SK-N-MC (cell line): ENCODE results near the gene DLG1.

Experiments
- DNase-seq: peaks from one replicate; pipeline ENCODE4 v3.0.0-alpha.2; 2011; ENCODE audit warnings: low read depth, low spot score
- H3K27ac ChIP-seq: fragments of 200-600 bp; sonication (generic); 2 replicates; pipeline ENCODE4 v1.5.1; 2016; ENCODE audit warnings: mixed run types
- H3K36me3 ChIP-seq: fragments of 200-600 bp; sonication (generic); 2 replicates; pipeline ENCODE4 v1.6.1; 2017; ENCODE audit warnings: antibody characterized with exemption, low read length, mixed read lengths; ENCODE audit not compliant: insufficient read depth
- H3K4me3 ChIP-seq: fragments of 200-600 bp; sonication (generic); 2 replicates; pipeline ENCODE4 v1.5.1; 2016
- H3K9ac ChIP-seq: fragments of 200-600 bp; sonication (generic); 2 replicates; pipeline ENCODE4 v1.8.0; 2017; ENCODE audit warnings: mixed run types, mixed read lengths; ENCODE audit not compliant: insufficient read length
- H3K9me3 ChIP-seq: fragments of 200-600 bp; sonication (generic); 2 replicates; pipeline ENCODE4 v1.6.1; 2017; ENCODE audit warnings: low read depth, mild to moderate bottlenecking, antibody characterized with exemption, low read length, moderate library complexity, mixed read lengths
- EZH2 ChIP-seq: fragments of 200-600 bp; sonication (generic); IDR thresholded peaks from one replicate; pipeline ENCODE4 v1.6.1; 2017; ENCODE audit warnings: antibody characterized with exemption
- FOXP2 ChIP-seq: optimal IDR thresholded peaks from 2 replicates; pipeline ENCODE3; 2011; ENCODE audit warnings: mild to moderate bottlenecking, moderate library complexity; ENCODE audit not compliant: insufficient read depth; ENCODE audit errors: extremely low read length, control extremely low read depth
- POLR2AphosphoS5 ChIP-seq: IDR thresholded peaks from 2 replicates; pipeline ENCODE4 v1.6.1; 2012; ENCODE audit warnings: mild to moderate bottlenecking, low read depth, low read length, borderline replicate concordance

DLG1 gene

GRCh38 chr3:197025736-197026480 lies 272.5 kb downstream of the DLG1 start:
- no peaks in the 10 kb centered on the region for H3K36me3 ChIP-seq
- no peak for DNase-seq
- no peak for TF ChIP-seq FOXP2
- no peak for TF ChIP-seq EZH2
- no peak for TF ChIP-seq POLR2AphosphoS5
- H3K27ac ChIP-seq: no peak overlapping the region
- H3K9me3 ChIP-seq: no peaks in the 10 kb centered on the region
- H3K4me3 ChIP-seq: no peak overlapping the region
- no peak overlapping the region for H3K9ac ChIP-seq

GRCh38 chr3:197024881-197025735 lies 273.3 kb downstream of the DLG1 start:
- TF ChIP-seq FOXP2 (no peak), POLR2AphosphoS5 (no peak), EZH2 (no peak)
- no peak for DNase-seq
- H3K4me3 ChIP-seq: no peak overlapping the region
- H3K9ac ChIP-seq: no peak overlapping the region
- no peak overlapping the region for H3K27ac ChIP-seq
- H3K9me3 ChIP-seq: no peaks in the 10 kb centered on the region
- H3K36me3 ChIP-seq: no peaks in the 10 kb centered on the region

GRCh38 chr3:197023998-197024651 lies 274.3 kb downstream of the DLG1 start:
- TF ChIP-seq EZH2 (no peak), POLR2AphosphoS5 (no peak)
- no peak for DNase-seq
- Histone ChIP-seq H3K27ac (no peak overlapping the region), H3K36me3 (no peaks in the 10 kb centered on the region), H3K4me3 (no peak overlapping the region), H3K9ac (no peak overlapping the region), H3K9me3 (no peaks in the 10 kb centered on the region)

- no peak for DNase-seq
- H3K36me3 ChIP-seq: no peaks in the 10 kb centered on the region
- TF ChIP-seq EZH2: no peak
- no peak for TF ChIP-seq FOXP2
- TF ChIP-seq POLR2AphosphoS5: no peak
- H3K27ac ChIP-seq: no peak overlapping the region
- H3K9me3 ChIP-seq: no peaks in the 10 kb centered on the region
- H3K9ac ChIP-seq: no peak overlapping the region
- no peak overlapping the region for H3K4me3 ChIP-seq
Measured at GRCh38 chr3:197023241-197023997, 275.0 kb downstream of the DLG1 start.

- Histone ChIP-seq H3K27ac (no peak overlapping the region), H3K9ac (no peak overlapping the region)
- TF ChIP-seq EZH2: no peak
- TF ChIP-seq FOXP2: no peak
- TF ChIP-seq POLR2AphosphoS5: no peak
Measured at GRCh38 chr3:197022405-197023231, 275.8 kb downstream of the DLG1 start.

GRCh38 chr3:197021729-197022404 lies 276.5 kb downstream of the DLG1 start:
- H3K4me3 ChIP-seq: no peak overlapping the region
- H3K27ac ChIP-seq: no peak overlapping the region
- no peaks in the 10 kb centered on the region for H3K36me3 ChIP-seq
- no peak for DNase-seq
- no peak overlapping the region for H3K9ac ChIP-seq
- TF ChIP-seq POLR2AphosphoS5: no peak
- no peak for TF ChIP-seq FOXP2
- no peak for TF ChIP-seq EZH2
- H3K9me3 ChIP-seq: no peaks in the 10 kb centered on the region

More at GRCh38 chr3:197022405-197023231, 275.8 kb downstream of the DLG1 start:
- DNase-seq: no peak
- H3K9me3 ChIP-seq: no peaks in the 10 kb centered on the region
- H3K4me3 ChIP-seq: no peak overlapping the region
- no peaks in the 10 kb centered on the region for H3K36me3 ChIP-seq

GRCh38 chr3:197021231-197021630 lies 277.2 kb downstream of the DLG1 start:
- Histone ChIP-seq H3K27ac (no peak overlapping the region), H3K9ac (no peak overlapping the region), H3K36me3 (no peaks in the 10 kb centered on the region), H3K9me3 (no peaks in the 10 kb centered on the region), H3K4me3 (no peak overlapping the region)
- TF ChIP-seq POLR2AphosphoS5 (no peak), EZH2 (no peak), FOXP2 (no peak)
- DNase-seq: no peak
